Fibroblast of mammary gland (primary cell): ENCODE measurements around the gene ACTRT2.

Experiments used
- DNase-seq: peaks from one replicate; pipeline ENCODE4 v3.0.0-alpha.2; 2010; ENCODE audit warnings: low read depth
- H3K4me3 ChIP-seq: 2 replicates; pipeline ENCODE4 v1.5.1; 2011; ENCODE audit warnings: low read depth, mild to moderate bottlenecking, low read length, moderate library complexity; ENCODE audit not compliant: control insufficient read depth
- CTCF ChIP-seq: conservative IDR thresholded peaks from 2 replicates; pipeline ENCODE4 v1.5.1; 2011; ENCODE audit warnings: low read depth, low read length, inconsistent platforms; ENCODE audit not compliant: control insufficient read depth, insufficient read depth

Gene ACTRT2

GRCh38 chr1:3036447-3037280, 15.4 kb downstream of the ACTRT2 start:
- TF ChIP-seq CTCF: no peak
- no peak for DNase-seq
- H3K4me3 ChIP-seq: no peak overlapping the region

GRCh38 chr1:3037281-3038040, 16.2 kb downstream of the ACTRT2 start:
- DNase-seq: no peak
- no peak overlapping the region for H3K4me3 ChIP-seq
- TF ChIP-seq CTCF: no peak

DNA sequence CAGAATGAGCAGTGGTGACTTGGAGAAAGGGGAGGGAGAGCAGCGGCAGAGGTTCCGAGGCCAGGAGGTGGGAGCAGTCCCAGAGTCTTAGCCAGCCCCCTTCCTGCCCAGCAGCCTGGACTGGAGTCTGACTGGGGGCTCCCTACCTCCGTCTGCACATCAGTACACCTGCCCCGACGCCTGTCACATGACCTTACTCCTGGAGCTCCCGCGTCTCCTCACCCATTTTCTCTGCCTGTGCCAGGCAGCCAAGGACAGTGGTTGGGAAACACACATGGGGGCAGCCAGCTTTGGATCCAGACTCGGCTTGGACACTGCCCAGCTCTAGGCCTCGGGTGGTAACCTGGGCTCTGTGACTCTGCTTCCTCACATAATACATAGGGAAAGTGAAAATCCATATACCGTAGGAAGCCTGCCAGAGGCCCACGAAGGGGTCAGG, 16.9 kb downstream of the ACTRT2 start:
- no peak overlapping the region for H3K4me3 ChIP-seq
- TF ChIP-seq CTCF: no peak
- DNase-seq: no peak

DNA sequence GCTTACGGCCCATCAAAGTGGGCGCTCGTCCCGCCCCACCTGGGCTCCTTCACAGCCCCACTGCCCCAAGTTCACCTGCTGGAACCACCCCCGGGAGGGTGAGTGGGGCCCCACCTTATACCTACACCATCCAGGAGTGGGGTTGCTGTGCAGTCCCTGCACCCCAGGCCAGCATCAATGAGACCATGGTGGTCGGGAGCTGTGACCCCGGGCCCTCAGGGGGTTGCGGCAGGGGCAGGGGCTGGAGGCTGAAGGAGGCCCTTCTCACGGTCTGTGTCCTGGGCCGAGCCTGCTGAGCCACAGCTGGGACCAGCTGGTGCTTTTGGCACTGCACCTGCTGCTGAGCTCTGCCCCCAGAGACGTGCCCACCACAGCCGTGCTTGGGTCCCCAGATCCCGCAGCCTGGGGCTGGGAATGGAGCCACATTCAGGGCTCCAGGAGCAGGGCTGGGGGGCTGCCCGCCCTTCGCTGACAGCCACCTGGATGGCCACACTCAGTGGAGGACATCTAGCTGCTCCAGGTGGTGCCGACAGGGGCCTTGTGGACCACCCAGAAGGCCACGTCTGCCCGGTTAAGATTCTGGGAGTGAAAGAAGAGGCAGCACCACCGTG, 17.4 kb downstream of the ACTRT2 start:
- TF ChIP-seq CTCF: no peak
- H3K4me3 ChIP-seq: no peak overlapping the region
- DNase-seq: no peak

DNA sequence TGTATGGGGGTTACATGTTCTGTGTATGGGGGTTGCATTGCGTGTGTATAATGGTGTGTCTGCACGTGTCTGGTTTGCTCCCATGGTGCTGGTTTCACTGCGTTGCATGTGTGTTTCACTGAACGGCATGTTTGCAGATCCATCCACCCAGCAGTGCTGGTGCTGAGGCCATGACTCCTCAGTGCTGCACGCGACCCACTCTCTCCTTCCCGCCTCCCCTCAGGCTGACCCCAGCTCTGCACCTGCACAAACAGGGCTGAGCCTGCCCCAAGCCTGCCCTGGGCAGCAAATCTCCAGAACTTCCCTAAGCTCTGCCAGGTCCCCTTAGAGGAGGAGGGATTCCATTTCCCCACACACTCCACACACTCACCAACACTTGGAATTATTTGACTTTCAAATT, 18.7 kb downstream of the ACTRT2 start:
- no peak for TF ChIP-seq CTCF
- no peak overlapping the region for H3K4me3 ChIP-seq
- DNase-seq: no peak

GRCh38 chr1:3042481-3042880, 21.2 kb downstream of the ACTRT2 start:
- no peak for DNase-seq
- TF ChIP-seq CTCF: no peak
- no peak overlapping the region for H3K4me3 ChIP-seq
